ENCODE results near the gene IL17C.

GRCh38 chr16:88656291-88656980, 18.1 kb downstream of the IL17C start:
- TF ChIP-seq CTCF (IDR thresholded peaks at IDR 0.05; ENCODE audit: extremely low read depth in 1 of 2, insufficient read depth in 1 of 2, low read depth in 1 of 2, low read length in 2 of 2): no peak
- no peak for TF ChIP-seq POLR2AphosphoS5 (IDR thresholded peaks at IDR 0.05; ENCODE audit: insufficient read depth, low read depth, low read length)
- TF ChIP-seq MAX (IDR thresholded peaks at IDR 0.05; ENCODE audit: insufficient read depth, insufficient read length): no peak
- TF ChIP-seq JUN (IDR thresholded peaks at IDR 0.05; ENCODE audit: borderline replicate concordance, insufficient read depth, insufficient read length, low read depth): no peak
- no peak for TF ChIP-seq POLR2A (IDR thresholded peaks at IDR 0.05; ENCODE audit: low read depth, low read length)

Measured in endothelial cell of umbilical vein (primary cell).